ENCODE measurements around the gene TM4SF5.

The TM4SF5 gene

GRCh38 chr17:4766723-4767122 lies 5.0 kb upstream of the TM4SF5 start:
- no peak overlapping the region for H3K4me3 ChIP-seq (ENCODE audit: low read length)
- no peak for TF ChIP-seq ZNF274 (IDR thresholded peaks at IDR 0.05; ENCODE audit: low read depth, low read length)

DNA sequence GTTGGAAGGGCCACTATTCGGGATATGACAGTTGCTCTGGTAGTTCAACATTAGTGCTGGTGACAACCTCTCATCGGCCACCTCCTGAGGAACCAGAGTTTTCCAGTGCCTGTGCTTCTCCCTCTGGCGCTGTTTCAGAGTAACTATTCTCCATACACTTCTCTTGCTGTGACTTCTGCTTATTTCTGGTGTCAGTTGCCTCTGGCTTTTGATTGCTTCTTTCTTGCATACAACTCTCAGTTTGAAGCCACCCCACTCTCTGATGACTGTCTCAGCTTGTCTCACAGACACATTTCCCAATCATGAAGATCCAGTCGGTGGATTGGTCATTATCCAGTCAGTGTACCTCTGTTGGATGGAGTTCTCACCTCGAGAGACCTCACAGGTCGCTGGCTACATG lies 3.4 kb upstream of the TM4SF5 start:
- H3K4me3 ChIP-seq (ENCODE audit: low read length) = no peak overlapping the region
- TF ChIP-seq ZNF274 (IDR thresholded peaks at IDR 0.05; ENCODE audit: low read depth, low read length) = no peak

DNA sequence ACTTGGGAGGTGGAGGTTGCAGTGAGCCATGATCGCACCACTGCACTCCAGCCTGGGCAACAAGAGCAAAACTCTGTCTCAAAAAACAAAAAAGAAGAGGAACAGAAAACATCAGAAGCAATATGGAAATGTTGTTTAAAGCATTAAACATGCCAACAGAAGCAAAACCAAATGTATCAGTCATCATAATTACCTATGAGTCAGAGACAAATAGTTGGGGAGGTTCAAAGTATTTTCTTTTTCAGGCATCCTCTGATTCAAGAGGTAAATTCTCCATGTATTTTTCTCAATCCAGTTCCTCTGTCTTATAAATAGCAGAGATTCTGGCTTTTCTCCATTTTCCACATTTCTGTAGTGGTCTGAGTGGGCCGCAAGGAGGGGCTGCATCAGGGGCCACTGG lies 2.1 kb upstream of the TM4SF5 start:
- H3K4me3 ChIP-seq (ENCODE audit: low read length) = no peak overlapping the region
- no peak for TF ChIP-seq ZNF274 (IDR thresholded peaks at IDR 0.05; ENCODE audit: low read depth, low read length)

GRCh38 chr17:4772235-4772613 lies 538 bp downstream of the TM4SF5 start:
- no peak for TF ChIP-seq ZNF274 (IDR thresholded peaks at IDR 0.05; ENCODE audit: low read depth, low read length)
- no peak overlapping the region for H3K4me3 ChIP-seq (ENCODE audit: low read length)

- no peak overlapping the region for H3K4me3 ChIP-seq (ENCODE audit: low read length)
- no peak for TF ChIP-seq ZNF274 (IDR thresholded peaks at IDR 0.05; ENCODE audit: low read depth, low read length)
Measured at GRCh38 chr17:4777969-4778760, 6.5 kb downstream of the TM4SF5 start.

- no peak overlapping the region for H3K4me3 ChIP-seq (ENCODE audit: low read length)
- TF ChIP-seq ZNF274 (IDR thresholded peaks at IDR 0.05; ENCODE audit: low read depth, low read length) = no peak
Measured at GRCh38 chr17:4780325-4780955, 8.8 kb downstream of the TM4SF5 start.

DNA sequence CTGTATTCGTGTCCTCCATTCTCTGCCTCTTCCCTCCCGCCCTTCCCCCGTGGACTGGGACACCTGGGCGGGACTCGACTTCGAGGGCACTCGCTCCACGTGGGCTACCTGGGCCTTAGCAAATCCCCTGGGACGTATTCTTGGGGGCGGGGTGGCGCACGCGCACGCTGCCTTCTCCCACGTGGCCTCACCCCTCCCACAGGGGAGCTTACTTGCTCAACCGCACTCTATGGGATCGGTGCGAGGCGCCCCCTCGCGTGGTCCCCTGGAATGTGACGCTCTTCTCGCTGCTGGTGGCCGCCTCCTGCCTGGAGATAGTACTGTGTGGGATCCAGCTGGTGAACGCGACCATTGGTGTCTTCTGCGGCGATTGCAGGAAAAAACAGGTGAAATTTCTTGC lies 11.0 kb downstream of the TM4SF5 start:
- H3K4me3 ChIP-seq (ENCODE audit: low read length) = no peak overlapping the region
- no peak for TF ChIP-seq ZNF274 (IDR thresholded peaks at IDR 0.05; ENCODE audit: low read depth, low read length)

GRCh38 chr17:4785311-4786105 lies 13.8 kb downstream of the TM4SF5 start:
- no peak for TF ChIP-seq ZNF274 (IDR thresholded peaks at IDR 0.05; ENCODE audit: low read depth, low read length)
- no peak overlapping the region for H3K4me3 ChIP-seq (ENCODE audit: low read length)

- H3K4me3 ChIP-seq (ENCODE audit: low read length) = no peak within 1 kb of the TSS
- no peak for TF ChIP-seq ZNF274 (IDR thresholded peaks at IDR 0.05; ENCODE audit: low read depth, low read length)
Measured at GRCh38 chr17:4786106-4786511, 14.4 kb downstream of the TM4SF5 start, which contains the start of gene VMO1. TSS of gene VMO1 (minus strand) at chr17:4786364. CDS start at chr17:4786352, 12 bp downstream.

DNA sequence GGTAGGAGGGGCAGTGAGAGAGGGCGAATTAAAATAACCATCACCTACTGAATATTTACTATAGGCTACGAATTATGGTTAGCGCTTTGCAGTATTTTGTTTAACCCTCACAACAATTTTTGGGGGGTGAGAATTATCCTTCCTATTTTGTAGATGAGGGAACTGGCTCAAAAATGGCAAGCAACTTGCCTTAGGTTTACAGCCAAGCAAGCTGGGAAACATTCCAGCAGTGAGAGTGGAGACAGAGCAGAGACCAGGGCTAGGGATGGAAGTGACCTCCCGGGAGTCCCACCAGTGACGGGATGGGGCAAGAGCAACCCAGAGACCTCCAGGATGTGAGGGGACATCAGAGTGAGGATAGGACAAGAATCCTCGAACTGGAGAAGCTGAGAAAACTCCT lies 14.8 kb downstream of the TM4SF5 start:
- TF ChIP-seq ZNF274 (IDR thresholded peaks at IDR 0.05; ENCODE audit: low read depth, low read length) = no peak
- no peak overlapping the region for H3K4me3 ChIP-seq (ENCODE audit: low read length)

GRCh38 chr17:4788159-4788806 lies 16.6 kb downstream of the TM4SF5 start:
- no peak for TF ChIP-seq ZNF274 (IDR thresholded peaks at IDR 0.05; ENCODE audit: low read depth, low read length)
- H3K4me3 ChIP-seq (ENCODE audit: low read length) = no peak overlapping the region

- TF ChIP-seq ZNF274 (IDR thresholded peaks at IDR 0.05; ENCODE audit: low read depth, low read length) = no peak
- peak within 1 kb of the TSS; percentile 67; the same call in 1 of the 2 replicates for H3K4me3 ChIP-seq (ENCODE audit: low read length)
Measured at GRCh38 chr17:4788807-4789700, 17.4 kb downstream of the TM4SF5 start, which contains the start of gene GLTPD2. TSS of gene GLTPD2 (plus strand) at chr17:4788964. CDS start at chr17:4789012, 48 bp downstream.

DNA sequence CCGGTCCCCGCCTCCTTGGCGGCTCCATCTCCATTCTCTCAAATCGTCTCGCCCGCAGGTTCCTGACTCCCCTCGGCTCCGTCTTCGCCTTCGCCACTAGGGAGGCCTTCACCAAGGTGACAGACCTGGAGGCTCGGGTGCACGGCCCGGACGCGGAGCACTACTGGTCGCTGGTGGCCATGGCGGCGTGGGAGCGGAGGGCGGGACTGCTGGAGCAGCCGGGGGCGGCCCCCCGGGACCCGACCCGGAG lies 17.9 kb downstream of the TM4SF5 start:
- no peak for TF ChIP-seq ZNF274 (IDR thresholded peaks at IDR 0.05; ENCODE audit: low read depth, low read length)
- H3K4me3 ChIP-seq (ENCODE audit: low read length) = peak overlapping the region; percentile 67; the same call in 1 of the 2 replicates

All from GM08714 (cell line).